GM18502 (cell line): ENCODE measurements around the gene SUSD1.
A peak's percentile ranks its signal among the peaks of the same experiment; 100 is the strongest.
"Not testable (repeated sequence)": the region's sequence is repeated elsewhere in the genome, so short reads cannot be mapped to it uniquely, and the experiment has no call there.

Experiments used
- ATAC-seq: cut with Tn5 transposase; IDR thresholded peaks from one replicate; pipeline ENCODE4 v1.9.1; 2021; ENCODE audit warnings: mild to moderate bottlenecking; ENCODE audit not compliant: unreplicated experiment, poor library complexity

The SUSD1 gene

DNA sequence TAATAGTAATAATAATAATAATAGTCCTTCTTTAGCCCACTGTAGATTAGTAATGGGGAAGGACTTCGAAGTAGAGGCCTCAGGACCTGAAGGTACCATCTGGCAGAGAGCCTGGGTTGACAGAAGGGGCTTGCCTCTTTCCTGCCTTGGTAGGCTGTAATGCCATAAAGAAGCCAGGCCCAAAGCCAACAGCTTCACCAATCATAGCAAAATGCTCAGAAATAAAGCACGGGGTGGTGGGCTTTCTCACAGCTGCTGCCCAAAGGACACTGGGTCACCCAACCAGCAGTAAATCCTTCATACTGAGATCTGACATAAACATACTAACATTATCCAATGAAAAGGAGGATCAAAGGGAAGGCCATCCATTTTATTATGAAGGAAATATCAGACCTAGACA lies 70.7 kb downstream of the SUSD1 start:
- ATAC-seq = no peak

GRCh38 chr9:112103405-112103804 lies 71.7 kb downstream of the SUSD1 start:
- no peak for ATAC-seq

DNA sequence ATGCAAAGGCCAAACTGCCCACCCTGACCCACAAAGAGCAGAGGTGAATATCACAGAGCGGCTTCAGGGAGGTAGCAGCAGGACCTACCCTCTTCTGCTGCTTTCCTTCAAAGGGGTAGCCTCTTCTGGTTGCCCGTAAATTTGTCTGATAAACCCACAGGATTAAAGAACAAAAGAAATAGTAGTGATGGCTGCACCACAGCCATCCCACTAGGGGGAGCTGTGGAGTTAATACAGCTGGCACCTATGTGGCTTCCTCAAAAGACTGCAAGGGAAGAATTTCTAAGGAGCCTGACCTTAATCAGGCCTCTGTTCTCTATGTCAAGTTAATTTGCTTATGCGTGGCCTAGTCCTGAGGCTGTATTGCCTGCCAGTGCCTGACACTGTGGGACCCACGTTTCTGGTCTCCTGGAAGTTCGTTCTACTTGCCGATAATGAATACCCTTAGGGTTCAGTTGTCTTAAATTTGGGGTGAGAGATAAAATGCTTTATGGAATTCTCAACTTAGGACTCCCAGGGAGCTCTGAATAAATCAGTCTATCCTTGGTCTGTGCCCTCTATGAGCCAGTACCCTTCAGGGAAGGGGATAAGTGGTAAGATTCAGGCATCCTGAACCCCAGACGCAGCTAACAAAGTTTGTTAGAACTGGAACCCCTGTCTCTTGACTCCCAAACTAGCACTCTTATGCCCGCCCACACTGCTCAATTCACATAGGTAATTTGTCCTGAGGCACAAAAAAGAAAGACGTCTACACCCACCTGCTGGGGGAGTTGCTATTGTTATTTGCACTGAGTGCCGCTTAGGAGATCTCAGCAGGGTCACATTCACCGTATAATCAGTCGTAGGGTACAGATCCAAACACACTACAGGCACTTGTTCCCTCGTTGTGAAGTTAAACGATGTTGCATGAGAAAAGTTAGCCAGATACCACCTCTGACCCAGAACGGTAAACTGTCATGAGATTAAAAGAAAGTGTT lies 77.1 kb downstream of the SUSD1 start:
- no peak for ATAC-seq

DNA sequence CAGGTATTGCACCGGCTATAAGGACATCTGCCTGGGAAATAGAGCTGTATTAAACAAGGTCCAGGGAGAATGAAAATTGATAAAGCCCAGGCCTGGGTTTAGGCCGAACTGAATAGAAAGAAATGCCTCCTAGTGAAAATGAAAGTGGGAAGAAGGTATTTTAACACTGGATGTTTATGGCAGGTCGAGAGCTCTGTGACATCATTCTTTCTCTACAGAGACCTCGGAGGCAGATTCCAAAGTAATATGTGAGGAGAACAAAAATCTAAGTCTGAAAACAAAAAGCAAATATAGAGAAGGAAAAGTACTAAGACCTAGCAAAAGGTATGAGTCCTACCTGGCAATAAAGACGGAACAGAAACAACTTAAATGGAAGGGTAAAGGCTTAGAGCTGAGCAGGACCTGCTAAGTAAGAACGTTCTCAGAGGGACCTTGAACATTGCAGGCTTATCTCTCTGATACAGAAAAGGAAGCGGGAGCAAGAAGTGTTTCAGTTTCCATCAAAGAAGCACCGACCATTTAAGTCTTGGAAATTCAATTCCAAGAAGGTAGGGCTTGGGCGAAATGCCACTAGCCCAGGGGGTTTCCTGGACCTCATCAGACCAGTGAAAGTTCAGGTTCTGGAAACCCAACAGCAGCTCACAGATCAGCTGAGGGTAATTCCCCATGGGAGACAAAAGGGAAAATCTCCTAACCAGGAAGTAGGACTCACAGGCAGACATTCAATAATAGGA lies 80.0 kb downstream of the SUSD1 start:
- ATAC-seq = no peak

- no peak for ATAC-seq
Observed at GRCh38 chr9:112094241-112094640, 80.9 kb downstream of the SUSD1 start.

DNA sequence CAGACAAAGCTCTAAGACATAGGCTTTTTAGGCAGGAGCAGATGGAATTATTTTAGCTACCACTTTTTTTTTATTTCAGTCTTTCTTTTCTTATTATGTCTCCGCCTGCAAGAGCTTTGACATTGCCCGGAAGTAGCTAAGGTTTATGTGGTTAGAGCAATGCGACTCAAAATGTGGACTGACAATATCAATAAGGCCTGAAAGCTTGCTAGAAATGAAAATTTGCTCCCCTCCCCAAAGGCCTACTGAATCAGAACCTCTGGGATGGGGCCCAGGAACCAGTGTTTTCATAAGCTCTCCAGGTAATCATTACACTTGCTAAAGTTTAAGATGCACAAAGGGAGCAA lies 81.3 kb downstream of the SUSD1 start:
- ATAC-seq = no peak

GRCh38 chr9:112093147-112093869 lies 81.8 kb downstream of the SUSD1 start:
- ATAC-seq = no peak

GRCh38 chr9:112091810-112092209 lies 83.3 kb downstream of the SUSD1 start:
- no peak for ATAC-seq

DNA sequence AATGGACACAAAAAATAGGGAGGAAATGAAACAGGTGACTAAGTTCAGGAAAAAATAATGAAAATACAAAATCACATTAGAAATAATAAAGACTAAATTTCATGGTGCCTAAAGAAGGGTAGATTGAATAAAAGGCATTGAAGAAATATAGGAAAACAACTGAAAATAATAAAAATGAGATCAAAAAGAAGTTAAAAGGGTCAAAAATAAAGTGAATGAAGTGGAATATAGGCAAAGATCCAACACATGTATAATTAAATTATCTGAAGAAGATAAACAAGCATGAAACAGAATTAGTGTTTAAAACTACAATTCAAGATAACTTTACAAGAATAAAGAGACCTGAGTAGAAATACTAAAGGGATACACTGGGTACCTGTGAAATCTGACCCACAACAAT lies 87.6 kb downstream of the SUSD1 start:
- no peak for ATAC-seq

GRCh38 chr9:112086627-112087026 lies 88.5 kb downstream of the SUSD1 start:
- ATAC-seq = no peak

- no peak for ATAC-seq
Observed at GRCh38 chr9:112084907-112085306, 90.2 kb downstream of the SUSD1 start.

- ATAC-seq = no peak
Observed at GRCh38 chr9:112084334-112084733, 90.8 kb downstream of the SUSD1 start.

GRCh38 chr9:112081918-112082729 lies 93.0 kb downstream of the SUSD1 start:
- no peak for ATAC-seq

DNA sequence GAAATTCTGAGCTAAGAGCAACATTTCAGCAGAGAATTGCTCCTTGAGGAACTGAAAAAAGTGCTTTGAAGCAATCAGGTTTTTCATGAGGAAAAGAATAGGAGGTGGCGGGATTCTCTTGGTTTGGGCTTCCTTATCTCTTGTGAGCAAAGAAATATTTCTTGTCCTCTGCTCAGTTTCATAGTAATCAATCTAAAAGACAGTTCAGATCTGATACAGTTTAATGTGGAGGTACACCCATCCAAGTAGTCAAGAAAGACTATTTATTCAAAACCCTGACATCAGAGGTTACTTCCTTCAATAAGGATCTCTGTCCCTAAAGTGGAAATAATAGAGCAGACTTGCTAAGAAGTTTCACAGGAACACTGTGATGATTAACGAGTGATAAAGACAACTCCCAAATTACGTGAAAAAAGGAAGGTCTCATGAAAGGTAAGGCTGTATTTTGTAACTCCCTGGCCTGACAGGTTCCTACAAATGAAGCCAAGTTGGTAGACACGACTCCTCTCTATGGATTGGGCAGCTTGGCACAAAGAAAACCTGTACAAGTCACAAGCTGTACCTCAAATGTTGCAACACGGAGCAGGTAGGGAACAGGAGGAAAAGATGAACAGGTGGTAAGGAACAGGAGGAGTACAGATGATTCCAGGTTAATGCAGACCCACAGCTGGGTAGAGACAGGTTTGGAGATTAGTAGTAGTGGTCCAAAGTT lies 94.1 kb downstream of the SUSD1 start:
- ATAC-seq = no peak

DNA sequence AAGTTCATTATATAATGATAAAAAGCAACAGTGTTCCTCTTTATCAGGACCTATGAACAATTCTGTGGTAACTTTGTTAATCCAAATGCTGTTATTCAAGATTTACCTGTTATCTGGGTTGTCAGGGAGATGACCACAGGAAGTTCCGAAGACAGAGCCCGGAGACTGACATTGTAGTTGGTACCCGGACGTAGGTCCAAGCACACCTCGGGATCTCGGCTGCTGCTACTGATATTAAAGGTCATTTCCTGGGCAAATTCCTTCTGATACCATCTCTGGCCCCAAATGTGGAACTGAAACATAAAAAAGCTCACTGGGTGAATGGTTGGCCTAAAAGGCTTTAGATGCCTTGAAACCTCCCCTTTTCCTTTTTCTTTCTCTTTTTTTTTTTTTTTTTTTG lies 96.7 kb downstream of the SUSD1 start:
- peak; percentile 72 for ATAC-seq

DNA sequence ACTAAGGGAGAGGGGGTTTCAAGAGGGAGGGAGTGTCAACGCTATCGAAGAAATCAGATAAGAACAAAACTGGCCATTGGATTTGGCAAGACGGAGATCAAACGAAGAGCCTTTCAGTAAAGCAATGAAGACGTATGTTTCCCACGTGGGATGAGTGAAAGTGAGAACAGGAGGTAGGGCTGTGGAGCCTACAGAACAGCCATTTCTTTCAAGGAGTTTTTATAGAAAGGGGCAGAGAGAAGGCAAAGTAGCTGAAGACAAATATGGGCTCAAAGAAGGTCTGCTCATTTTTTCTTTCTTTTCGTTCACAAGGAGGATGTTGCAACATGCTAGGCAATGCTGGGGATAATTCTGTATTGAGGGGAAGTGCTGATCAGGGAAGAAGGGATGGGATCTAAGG lies 98.3 kb downstream of the SUSD1 start:
- ATAC-seq = peak; percentile 56

DNA sequence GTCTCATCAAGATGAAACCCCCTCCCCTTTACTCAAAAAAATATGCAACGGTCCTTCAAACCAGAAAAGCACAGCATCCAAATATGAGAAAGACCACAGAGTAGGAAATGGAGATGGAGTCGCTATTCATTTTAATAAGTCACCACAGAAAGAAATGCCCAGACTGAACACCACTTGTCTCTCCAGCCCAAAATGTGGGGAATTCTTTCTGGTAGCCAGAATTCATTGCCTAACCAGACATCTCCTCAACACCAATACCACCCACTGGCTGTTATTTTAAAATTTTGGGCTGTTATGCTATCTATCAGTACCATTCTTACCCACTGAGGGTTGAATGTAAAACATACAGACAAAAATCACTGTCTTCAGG lies 100.1 kb downstream of the SUSD1 start:
- ATAC-seq = no peak

DNA sequence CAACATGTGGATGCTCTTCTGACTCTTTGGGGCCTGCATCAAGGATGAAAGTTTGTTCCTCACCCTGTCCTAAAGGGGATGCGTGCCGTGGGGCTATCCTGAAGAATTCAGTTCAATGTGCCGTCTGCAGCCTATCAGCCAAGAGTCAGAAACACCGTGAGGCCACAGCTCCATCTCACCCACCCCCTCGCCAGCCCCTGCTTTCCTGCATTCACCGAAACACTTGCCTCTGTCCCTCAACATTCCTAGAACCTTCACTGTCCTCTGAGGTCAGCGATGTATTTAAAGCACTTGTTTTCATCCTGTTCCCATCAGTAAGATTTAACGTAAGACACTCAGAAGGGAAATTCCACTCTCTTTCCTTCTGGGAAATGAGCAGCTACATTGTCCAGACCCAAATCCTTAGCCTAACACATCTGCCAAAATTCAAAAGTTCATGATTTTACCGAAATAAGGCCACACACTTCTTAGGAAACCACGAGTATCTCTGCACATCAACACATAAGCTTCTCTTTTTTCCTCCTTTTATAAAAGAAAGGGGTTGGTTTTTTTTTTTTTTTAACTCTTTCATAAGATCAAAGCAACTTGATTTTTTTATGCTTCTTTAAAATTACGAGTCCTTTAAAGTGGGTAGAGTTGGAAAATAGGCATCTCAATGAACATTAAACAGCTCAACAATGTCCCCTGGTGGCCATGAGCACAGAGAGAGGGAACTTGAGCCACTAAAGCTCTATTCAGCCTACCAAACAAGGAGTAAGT lies 100.7 kb downstream of the SUSD1 start:
- ATAC-seq = peak; percentile 41

DNA sequence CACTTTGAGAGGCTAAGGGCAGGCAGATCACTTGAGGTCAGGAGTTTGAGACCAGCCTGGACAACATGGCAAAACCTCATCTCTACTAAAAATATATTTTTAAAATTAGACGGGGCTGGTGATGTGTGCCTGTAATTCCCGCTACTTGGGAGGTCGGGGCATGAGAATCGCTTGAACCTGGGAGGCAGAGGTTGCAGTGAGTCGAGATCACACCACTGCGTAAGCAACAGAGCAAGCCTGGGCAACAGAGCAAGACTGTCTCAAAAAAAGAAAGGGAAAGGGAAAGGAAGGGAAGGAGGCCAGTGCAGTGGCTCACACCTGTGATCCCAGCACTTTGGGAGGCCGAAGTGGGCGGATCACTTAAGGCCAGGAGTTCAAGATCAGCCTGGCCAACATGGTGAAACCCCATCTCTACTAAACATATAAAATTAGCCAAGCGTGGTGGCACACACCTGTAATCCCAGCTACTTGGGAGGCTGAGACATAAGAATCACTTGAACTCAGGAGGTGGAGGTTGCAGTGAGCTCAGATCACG lies 101.4 kb downstream of the SUSD1 start:
- not testable (repeated sequence) for ATAC-seq
